Panc1 (cell line): Measurements from ENCODE around the gene GPR160.

Experiments used
- CTCF ChIP-seq: fragments of 450-650 bp; IDR thresholded peaks from 2 replicates; pipeline ENCODE4 v1.5.1; 2017; ENCODE audit warnings: mild to moderate bottlenecking
- POLR2AphosphoS5 ChIP-seq: IDR thresholded peaks from 2 replicates; pipeline ENCODE4 v1.6.1; 2012; ENCODE audit warnings: mild to moderate bottlenecking, low read depth, low read length, moderate library complexity
- REST ChIP-seq, 2 experiments: IDR thresholded peaks; 2 replicates each; pipeline ENCODE4 v1.6.1; 2011 to 2012; ENCODE audit warnings: low read depth in 2 of 2, control low read depth in 1 of 2, low read length in 1 of 2, mild to moderate bottlenecking in 1 of 2, moderate library complexity in 1 of 2; ENCODE audit not compliant: insufficient read depth in 1 of 2
- SIN3A ChIP-seq: IDR thresholded peaks from 2 replicates; pipeline ENCODE4 v1.6.1; 2012; ENCODE audit warnings: low read depth, mild to moderate bottlenecking, low read length, moderate library complexity, borderline replicate concordance; ENCODE audit not compliant: insufficient read depth
- TCF7L2 ChIP-seq: IDR thresholded peaks from 2 replicates; pipeline ENCODE4 v1.6.1; 2011; ENCODE audit warnings: mild to moderate bottlenecking, low read depth, low read length, inconsistent platforms

GRCh38 chr3:170016057-170016456 lies 21.7 kb upstream of the GPR160 start:
- no peak for TF ChIP-seq CTCF
- no peak for TF ChIP-seq SIN3A
- no peak for TF ChIP-seq POLR2AphosphoS5
- TF ChIP-seq TCF7L2, result no peak
- no peak for TF ChIP-seq REST (IDR thresholded peaks at IDR 0.05; ENCODE audit: insufficient read depth in 1 of 2, low read depth in 2 of 2, low read length in 1 of 2)
